HG03159 (cell line): ENCODE measurements around the gene ITPKC.
A peak's percentile ranks its signal among the peaks of the same experiment; 100 is the strongest.
"Not testable (repeated sequence)": the region's sequence is repeated elsewhere in the genome, so short reads cannot be mapped to it uniquely, and the experiment has no call there.

Source experiments
- ATAC-seq: cut with Tn5 transposase; IDR thresholded peaks from one replicate; pipeline ENCODE4 v1.9.1; 2021; ENCODE audit warnings: mild to moderate bottlenecking, moderate library complexity; ENCODE audit not compliant: unreplicated experiment

The ITPKC gene

GRCh38 chr19:40758491-40758890 lies 41.6 kb downstream of the ITPKC start:
- no peak for ATAC-seq

DNA sequence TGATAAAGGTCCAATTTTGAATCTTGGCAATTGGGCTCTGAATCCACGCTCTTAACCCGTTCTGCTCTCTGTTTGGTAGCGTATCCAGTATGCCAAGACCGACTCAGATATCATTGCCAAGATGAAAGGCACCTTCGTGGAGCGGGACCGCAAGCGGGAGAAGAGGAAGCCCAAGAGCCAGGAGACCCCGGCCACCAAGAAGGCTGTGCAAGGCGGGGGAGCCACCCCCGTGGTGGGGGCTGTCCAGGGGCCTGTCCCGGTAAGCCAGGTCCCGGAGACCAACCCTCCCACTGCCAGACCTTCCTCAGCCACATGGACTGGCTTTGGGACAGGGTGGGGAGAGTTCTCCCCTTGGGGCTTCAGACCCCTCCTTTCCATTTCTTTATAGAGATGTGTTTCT lies 42.4 kb downstream of the ITPKC start:
- ATAC-seq = no peak

GRCh38 chr19:40762754-40763470 lies 46.0 kb downstream of the ITPKC start:
- ATAC-seq = no peak

DNA sequence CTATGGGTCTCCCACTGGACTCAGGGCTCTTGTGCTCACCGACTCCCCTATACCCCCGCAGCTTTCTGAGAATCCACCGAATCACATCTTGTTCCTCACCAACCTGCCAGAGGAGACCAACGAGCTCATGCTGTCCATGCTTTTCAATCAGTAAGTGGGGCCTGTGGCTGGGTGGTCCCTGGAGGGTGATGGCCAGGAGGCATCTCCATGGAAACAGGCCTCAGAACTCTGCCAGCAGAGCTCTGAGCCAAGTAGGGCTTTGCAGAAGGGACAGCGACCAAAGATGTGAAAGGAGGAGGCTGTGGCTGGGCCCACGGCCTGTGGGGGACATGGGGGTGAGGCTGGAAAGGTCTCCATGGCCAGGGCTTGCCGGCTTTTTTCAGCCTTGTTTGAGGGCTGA lies 46.6 kb downstream of the ITPKC start:
- no peak for ATAC-seq

DNA sequence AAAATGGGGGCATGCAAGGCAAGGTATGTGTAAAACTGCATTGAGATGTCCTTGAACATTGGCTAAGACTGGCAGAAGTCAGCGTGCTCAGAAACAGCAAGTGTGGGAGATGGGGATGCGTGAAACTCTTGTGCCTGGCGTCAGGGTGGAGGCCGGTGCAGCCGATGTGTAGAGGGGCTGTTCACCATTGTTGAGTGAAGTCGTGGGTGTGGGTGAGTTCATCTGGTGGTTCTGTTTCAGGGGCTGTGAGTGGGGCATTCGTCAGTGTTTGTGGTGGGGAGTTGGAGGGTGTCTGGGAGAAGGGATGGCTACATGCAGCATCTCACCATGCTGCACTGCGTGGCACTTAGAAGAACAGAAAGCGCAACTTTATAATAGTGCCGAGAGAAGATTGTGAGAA lies 47.1 kb downstream of the ITPKC start:
- ATAC-seq = no peak

- ATAC-seq = not testable (repeated sequence)
Measured at GRCh38 chr19:40766385-40766784, 49.5 kb downstream of the ITPKC start.

DNA sequence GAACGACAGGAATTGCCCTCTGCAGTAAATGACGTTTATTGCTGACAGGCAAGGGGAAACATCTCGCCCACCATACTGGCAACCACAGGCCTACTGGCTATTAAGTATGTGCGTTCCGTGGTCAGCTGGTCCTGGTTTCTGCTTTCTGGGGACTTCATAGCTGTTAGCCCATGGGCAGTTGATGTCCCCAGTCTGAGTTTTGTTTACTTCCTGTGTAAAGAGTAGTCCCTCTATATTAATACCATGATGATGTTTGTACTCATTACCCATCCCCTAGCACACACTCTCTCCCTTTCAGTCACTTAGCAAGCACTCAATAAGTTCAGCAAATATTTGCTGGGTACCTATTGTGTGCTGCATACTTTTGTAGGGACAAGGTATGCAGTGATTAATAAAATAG lies 52.0 kb downstream of the ITPKC start:
- ATAC-seq = no peak

DNA sequence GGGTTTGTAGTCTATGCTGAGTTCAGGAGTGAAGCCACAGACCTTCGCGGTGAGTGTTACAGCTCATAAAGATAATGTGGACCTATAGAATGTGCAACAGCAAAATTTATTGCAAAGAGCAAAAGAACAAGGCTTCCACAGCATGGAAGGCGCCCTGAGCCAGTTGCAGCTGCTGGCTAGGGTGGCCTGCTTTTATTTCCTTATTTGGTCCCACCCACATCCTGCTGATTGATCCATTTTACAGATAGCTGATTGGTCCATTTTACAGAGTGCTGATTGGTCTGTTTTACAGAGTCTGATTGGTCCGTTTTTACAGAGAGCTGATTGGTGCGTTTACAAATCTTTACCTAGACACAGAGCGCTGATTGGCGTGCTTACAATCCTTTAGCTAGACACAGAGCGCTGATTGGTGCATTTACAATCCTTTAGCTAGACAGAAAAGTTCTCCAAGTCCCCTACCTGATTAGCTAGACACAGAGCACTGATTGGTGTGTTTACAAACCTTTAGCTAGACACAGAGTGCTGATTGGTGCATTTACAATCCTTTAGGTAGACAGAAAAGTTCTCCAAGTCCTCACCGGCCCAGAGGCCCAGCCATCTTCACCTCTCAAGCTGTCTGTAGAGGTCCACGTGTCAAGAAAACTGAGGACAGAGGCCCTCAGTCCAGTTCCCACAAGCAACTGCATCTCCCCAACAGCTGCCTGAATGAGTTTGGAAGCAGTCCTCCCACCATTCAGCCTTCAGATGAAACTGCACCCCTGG lies 54.4 kb downstream of the ITPKC start:
- ATAC-seq = not testable (repeated sequence)

DNA sequence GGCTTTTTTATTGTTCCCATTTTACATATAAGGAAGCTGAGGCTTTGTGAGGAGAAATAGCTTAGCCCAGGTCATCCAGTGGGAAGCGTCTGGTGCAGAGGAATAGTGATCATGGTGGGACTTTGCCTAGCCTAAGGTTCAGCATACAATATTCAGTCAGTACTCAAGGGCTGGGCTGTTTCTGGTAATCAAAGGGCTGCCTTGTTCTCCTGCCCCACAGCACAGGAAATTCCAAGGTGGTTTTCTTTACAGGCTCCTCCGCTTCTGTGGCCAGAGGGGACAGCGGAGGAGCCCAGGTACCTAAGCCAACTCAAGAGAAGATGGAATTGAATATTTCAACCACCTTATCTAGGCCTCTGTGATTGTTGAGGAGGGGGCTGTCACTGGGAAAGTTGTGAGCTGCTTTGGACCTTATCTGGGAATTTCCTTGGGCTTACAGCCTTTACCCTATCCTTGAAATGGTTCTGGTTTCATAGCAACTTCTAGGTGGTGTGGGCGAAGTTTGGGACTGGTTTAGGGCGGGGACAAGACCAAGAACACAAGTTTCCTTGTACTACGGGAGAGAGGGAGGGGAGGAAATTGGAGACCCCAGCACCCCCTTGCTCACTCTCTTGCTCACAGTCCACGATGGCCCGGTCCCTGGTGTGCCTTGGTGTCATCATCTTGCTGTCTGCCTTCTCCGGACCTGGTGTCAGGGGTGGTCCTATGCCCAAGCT lies 58.2 kb downstream of the ITPKC start, which contains the start of gene MIA:
MIA (plus strand) TSS at position 606 of the 716 bp plus-strand sequence; CDS start at position 628, 22 bp downstream.
- no peak for ATAC-seq

DNA sequence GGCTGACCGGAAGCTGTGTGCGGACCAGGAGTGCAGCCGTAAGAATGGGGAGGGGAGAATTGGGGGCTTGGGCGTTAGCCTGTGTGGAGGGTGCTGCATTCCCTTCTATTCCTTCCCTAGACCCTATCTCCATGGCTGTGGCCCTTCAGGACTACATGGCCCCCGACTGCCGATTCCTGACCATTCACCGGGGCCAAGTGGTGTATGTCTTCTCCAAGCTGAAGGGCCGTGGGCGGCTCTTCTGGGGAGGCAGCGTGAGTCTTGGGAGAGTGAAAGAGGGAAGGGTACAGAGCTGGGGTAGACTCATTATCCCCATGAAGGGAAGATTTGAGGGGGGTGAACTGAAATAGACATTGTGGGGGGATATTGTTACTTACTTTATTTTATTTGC lies 58.7 kb downstream of the ITPKC start:
- no peak for ATAC-seq

DNA sequence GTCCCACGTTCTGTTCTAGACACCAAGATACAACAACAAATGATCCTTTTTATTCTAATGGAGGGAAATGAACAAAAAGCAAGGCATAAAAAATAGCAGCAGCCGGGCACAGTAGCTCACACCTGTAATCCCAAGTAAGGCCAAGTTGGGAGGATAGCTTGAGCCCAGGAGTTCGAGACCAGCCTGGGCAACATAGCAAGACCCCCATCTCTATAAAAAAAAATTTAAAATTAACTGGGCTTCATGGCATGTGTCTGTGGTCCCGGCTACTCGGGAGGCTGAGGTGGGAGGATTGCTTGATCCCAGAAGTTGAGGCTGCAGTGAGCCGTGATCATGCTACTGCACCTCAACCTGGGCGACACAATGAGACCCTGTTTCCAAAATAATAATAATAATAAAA lies 59.5 kb downstream of the ITPKC start:
- ATAC-seq = no peak

DNA sequence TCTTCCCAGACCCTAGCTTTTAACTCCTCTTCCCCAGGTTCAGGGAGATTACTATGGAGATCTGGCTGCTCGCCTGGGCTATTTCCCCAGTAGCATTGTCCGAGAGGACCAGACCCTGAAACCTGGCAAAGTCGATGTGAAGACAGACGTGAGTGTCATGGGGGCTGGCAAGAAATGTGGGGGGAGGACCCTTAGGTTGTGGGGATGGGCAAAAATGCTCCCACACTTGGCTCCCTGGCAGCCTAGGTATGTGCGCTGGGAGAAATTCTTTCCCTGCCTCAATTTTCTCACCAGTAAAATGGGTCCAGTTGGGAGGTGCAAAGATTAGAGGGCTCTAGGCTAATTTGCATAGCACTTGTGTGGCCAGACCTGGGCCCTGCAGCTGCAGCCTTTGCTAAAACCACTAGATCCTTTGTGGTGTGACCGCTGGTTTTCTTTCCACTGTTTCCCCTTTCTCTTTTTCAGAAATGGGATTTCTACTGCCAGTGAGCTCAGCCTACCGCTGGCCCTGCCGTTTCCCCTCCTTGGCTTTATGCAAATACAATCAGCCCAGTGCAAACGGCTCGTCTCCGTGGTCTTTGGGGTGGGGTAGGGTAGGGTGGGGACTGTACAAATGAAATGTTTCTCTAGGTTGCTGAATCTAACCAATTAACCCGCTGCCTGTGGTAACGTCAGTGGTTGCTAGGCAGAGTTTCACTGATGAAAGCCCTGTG lies 60.2 kb downstream of the ITPKC start:
- peak; percentile 60 for ATAC-seq

- ATAC-seq = no peak
Measured at GRCh38 chr19:40777645-40777936, 60.7 kb downstream of the ITPKC start.

GRCh38 chr19:40777937-40778705 lies 61.2 kb downstream of the ITPKC start, which contains the start of gene RAB4B:
RAB4B (plus strand) TSS chr19:40778247; CDS start chr19:40778376, 129 bp downstream.
- peak; percentile 57 for ATAC-seq

GRCh38 chr19:40778706-40779284 lies 61.9 kb downstream of the ITPKC start:
- ATAC-seq = no peak

DNA sequence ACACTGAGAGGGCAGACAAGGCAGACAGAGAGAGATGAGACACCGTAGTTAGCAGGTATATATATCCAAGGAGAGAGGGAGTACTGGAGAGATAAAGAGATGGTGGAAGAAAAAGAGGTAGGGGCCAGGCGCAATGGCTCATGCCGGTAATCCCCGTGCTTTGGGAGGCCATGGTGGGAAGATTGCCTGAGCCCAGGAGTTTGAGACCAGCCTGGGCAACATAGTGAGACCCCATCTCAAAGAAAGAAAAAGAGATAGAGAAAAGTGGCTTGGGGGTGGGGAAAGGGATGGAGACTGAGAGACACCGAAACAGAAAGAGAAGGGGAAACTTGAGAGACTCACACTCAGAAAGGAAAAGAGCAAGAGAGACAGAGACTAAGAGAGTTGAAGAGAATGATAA lies 63.7 kb downstream of the ITPKC start:
- no peak for ATAC-seq

DNA sequence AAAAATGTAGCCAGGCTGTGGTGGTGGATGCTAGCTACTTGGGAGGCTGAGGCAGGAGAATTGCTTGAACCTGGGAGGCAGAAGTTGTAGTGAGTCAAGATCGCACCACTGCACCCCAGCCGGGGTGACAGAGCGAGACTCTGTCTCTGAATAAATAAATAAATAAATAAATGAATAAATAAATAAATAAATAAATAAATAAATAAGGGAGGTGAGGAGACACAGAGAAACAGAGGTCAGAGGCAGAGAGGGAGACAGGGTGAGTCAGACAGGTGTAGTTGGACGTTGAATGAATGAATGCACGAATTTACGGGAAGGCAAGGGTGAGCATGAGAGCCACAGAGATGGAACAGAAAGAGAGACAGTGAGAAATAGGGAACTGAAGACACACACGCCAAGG lies 64.2 kb downstream of the ITPKC start:
- no peak for ATAC-seq

DNA sequence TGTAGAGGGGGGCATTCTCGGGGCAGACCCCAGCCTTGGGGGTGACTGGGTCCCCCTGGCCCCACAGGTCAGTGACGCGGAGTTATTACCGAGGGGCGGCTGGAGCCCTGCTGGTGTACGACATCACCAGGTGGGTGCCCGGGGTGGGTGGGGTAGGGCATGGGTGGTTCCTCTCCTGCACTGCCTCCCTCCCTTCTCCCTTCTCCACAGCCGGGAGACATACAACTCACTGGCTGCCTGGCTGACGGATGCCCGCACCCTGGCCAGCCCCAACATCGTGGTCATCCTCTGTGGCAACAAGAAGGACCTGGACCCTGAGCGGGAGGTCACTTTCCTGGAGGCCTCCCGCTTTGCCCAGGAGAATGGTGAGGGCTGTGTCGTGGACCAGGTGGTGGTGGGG lies 66.8 kb downstream of the ITPKC start:
- no peak for ATAC-seq

GRCh38 chr19:40784146-40784545 lies 67.2 kb downstream of the ITPKC start:
- ATAC-seq = not testable (repeated sequence)

- no peak for ATAC-seq
Measured at GRCh38 chr19:40785526-40785925, 68.6 kb downstream of the ITPKC start.
